Hepatocyte (in vitro differentiated cells): Measurements from ENCODE around the gene NCKAP5L. TPM values are rescaled to one million over a fixed set of nuclear protein-coding genes. Genes with fewer than 3 reads are reported as not detected.

Experiments used
- DNase-seq: peaks from one replicate; pipeline ENCODE4 v3.0.0-alpha.2; 2016; ENCODE audit warnings: low spot score
- H2AFZ ChIP-seq: fragments of 200-600 bp; sonication (generic); 2 replicates; pipeline ENCODE4 v1.6.0; 2016; ENCODE audit warnings: antibody characterized with exemption, mild to moderate bottlenecking
- H3K27ac ChIP-seq: fragments of 200-600 bp; sonication (generic); 2 replicates; pipeline ENCODE4 v1.5.1; 2016; ENCODE audit warnings: mild to moderate bottlenecking
- H3K27me3 ChIP-seq: fragments of 200-600 bp; sonication (generic); 2 replicates; pipeline ENCODE4 v1.6.1; 2016
- H3K36me3 ChIP-seq: fragments of 200-600 bp; sonication (generic); replicated peaks from 2 replicates; pipeline ENCODE4 v1.5.1; 2016; ENCODE audit warnings: low read depth; ENCODE audit not compliant: insufficient read depth
- H3K4me1 ChIP-seq: fragments of 200-600 bp; sonication (generic); 2 replicates; pipeline ENCODE4 v1.5.1; 2016; ENCODE audit warnings: mild to moderate bottlenecking, moderate library complexity; ENCODE audit not compliant: insufficient read depth
- H3K4me2 ChIP-seq: fragments of 200-600 bp; sonication (generic); 2 replicates; pipeline ENCODE4 v1.6.0; 2016
- H3K4me3 ChIP-seq: fragments of 200-600 bp; sonication (generic); 2 replicates; pipeline ENCODE4 v1.5.1; 2016; ENCODE audit warnings: mild to moderate bottlenecking
- H3K79me2 ChIP-seq: fragments of 200-600 bp; sonication (generic); 2 replicates; pipeline ENCODE4 v1.6.0; 2017; ENCODE audit warnings: mild to moderate bottlenecking
- H3K9me2 ChIP-seq: fragments of 200-600 bp; sonication (generic); replicated peaks from 2 replicates; pipeline ENCODE4 v1.6.0; 2017; ENCODE audit warnings: mild to moderate bottlenecking; ENCODE audit not compliant: insufficient read depth
- H3K9me3 ChIP-seq: fragments of 200-600 bp; sonication (generic); 2 replicates; pipeline ENCODE4 v1.5.1; 2016; ENCODE audit warnings: low read depth, mild to moderate bottlenecking
- H4K20me1 ChIP-seq: fragments of 200-600 bp; sonication (generic); 2 replicates; pipeline ENCODE4 v1.6.0; 2016; ENCODE audit warnings: mild to moderate bottlenecking; ENCODE audit not compliant: insufficient read depth, poor library complexity, severe bottlenecking
- EZH2 ChIP-seq: fragments of 200-600 bp; sonication (generic); IDR thresholded peaks from 2 replicates; pipeline ENCODE4 v1.6.1; 2016; ENCODE audit warnings: antibody characterized with exemption, mild to moderate bottlenecking, borderline replicate concordance
- EZH2phosphoT487 ChIP-seq: fragments of 200-600 bp; sonication (generic); IDR thresholded peaks from one replicate; pipeline ENCODE4 v1.6.1; 2018; ENCODE audit warnings: antibody characterized with exemption, mild to moderate bottlenecking, low read depth, moderate library complexity; ENCODE audit not compliant: unreplicated experiment, severe bottlenecking
- WGBS: methylation state at CpG from one replicate; pipeline ENCODE4 v1.1.6; 2016; ENCODE audit warnings: low lambda C conversion rate; ENCODE audit errors: missing lambda C conversion rate; 5-methylcytosine and 5-hydroxymethylcytosine counted together
- polyA plus RNA-seq: library from polyadenylated mRNA; unstranded; fragments of >200 nt; fragmentation: Nextera tagmentation; extraction: Ambion mirVana; gene quantifications from 2 replicates; pipeline ENCODE4 v1.2.1, GENCODE V29; 2016
- total RNA-seq: library from RNA; depleted of rRNA; stranded (reverse); fragments of >200 nt; gene quantifications from 2 replicates; pipeline ENCODE4 v1.2.3, GENCODE V29; 2014
- TF ChIP-seq, protein P1 (sequence below): fragments of 200-600 bp; sonication (generic); IDR thresholded peaks from 2 replicates; pipeline ENCODE4 v1.5.1; 2016; ENCODE audit warnings: antibody characterized with exemption, mild to moderate bottlenecking; ENCODE audit not compliant: poor library complexity

The NCKAP5L gene
- total and polyA plus RNA-seq, 2 experiments from 2014 or later: 14.5 to 26.7 TPM

DNA sequence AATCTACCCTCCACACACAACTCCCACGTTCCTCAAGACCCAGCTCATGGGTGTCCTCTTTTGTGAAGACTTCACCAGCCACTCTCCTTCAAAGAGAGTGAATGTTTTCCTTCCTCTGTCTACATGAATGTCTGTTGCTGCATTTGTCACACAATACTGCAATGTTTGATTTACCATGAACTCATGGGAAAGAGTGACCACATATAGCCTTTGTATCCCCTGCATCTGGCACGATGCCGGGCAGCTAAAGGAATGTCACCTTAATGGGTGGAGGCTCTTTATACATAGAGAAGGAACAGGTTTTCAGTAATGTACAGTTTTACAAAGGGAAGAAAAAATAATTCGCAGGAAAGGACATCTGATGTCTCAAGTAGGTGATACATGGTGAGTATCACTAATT lies 26.8 kb upstream of the NCKAP5L start:
- WGBS: 91% methylated on average over 4 of the region's 4 CpGs
- no peak overlapping the region for H3K27ac ChIP-seq

DNA sequence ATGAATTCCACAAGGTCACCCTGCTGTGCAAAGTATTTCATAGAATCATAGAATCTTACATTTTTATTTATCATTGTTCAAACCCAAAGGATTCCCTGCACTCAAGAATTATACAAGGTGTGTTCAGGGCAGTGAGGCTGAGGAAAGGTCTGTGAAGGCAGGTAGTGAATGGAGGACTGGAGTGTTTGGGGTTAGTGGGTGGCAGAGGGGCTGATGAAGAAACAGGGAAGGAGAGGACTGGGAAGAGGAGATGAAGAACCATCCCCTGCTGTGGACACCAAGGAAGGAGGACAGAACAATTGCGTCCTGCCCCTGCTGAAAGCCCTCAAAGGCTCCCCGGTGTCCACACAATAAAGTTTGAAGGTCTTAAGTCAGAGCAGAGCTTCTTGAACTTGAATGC lies 25.5 kb upstream of the NCKAP5L start:
- Histone ChIP-seq H3K79me2 (no peaks in the 10 kb centered on the region), H3K9me3 (no peaks in the 10 kb centered on the region), H4K20me1 (no peaks in the 10 kb centered on the region), H3K27me3 (peaks cover 18% of the 10 kb centered on the region), H3K36me3 (no peaks in the 10 kb centered on the region), H3K27ac (no peak overlapping the region), H3K4me2 (no peak overlapping the region), H3K9me2 (no peaks in the 10 kb centered on the region), H2AFZ (no peak overlapping the region), H3K4me1 (no peaks in the 10 kb centered on the region), H3K4me3 (no peak overlapping the region)
- no peak for TF ChIP-seq EZH2
- TF ChIP-seq, protein P1, sequence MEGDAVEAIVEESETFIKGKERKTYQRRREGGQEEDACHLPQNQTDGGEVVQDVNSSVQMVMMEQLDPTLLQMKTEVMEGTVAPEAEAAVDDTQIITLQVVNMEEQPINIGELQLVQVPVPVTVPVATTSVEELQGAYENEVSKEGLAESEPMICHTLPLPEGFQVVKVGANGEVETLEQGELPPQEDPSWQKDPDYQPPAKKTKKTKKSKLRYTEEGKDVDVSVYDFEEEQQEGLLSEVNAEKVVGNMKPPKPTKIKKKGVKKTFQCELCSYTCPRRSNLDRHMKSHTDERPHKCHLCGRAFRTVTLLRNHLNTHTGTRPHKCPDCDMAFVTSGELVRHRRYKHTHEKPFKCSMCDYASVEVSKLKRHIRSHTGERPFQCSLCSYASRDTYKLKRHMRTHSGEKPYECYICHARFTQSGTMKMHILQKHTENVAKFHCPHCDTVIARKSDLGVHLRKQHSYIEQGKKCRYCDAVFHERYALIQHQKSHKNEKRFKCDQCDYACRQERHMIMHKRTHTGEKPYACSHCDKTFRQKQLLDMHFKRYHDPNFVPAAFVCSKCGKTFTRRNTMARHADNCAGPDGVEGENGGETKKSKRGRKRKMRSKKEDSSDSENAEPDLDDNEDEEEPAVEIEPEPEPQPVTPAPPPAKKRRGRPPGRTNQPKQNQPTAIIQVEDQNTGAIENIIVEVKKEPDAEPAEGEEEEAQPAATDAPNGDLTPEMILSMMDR: no peak
- no peak for TF ChIP-seq EZH2phosphoT487
- no peak for DNase-seq
- WGBS: 64% methylated on average over 2 of the region's 2 CpGs

More for the DNA sequence above, 26.8 kb upstream of the NCKAP5L start:
- H3K79me2 ChIP-seq: no peaks in the 10 kb centered on the region
- no peaks in the 10 kb centered on the region for H3K36me3 ChIP-seq
- H2AFZ ChIP-seq: no peak overlapping the region
- H3K4me3 ChIP-seq: no peak overlapping the region
- no peak for DNase-seq
- no peaks in the 10 kb centered on the region for H4K20me1 ChIP-seq
- no peaks in the 10 kb centered on the region for H3K9me2 ChIP-seq
- no peak overlapping the region for H3K4me2 ChIP-seq
- no peaks in the 10 kb centered on the region for H3K9me3 ChIP-seq
- H3K27me3 ChIP-seq: peaks cover 12% of the 10 kb centered on the region
- TF ChIP-seq, protein P1: no peak
- TF ChIP-seq EZH2: no peak
- no peaks in the 10 kb centered on the region for H3K4me1 ChIP-seq

DNA sequence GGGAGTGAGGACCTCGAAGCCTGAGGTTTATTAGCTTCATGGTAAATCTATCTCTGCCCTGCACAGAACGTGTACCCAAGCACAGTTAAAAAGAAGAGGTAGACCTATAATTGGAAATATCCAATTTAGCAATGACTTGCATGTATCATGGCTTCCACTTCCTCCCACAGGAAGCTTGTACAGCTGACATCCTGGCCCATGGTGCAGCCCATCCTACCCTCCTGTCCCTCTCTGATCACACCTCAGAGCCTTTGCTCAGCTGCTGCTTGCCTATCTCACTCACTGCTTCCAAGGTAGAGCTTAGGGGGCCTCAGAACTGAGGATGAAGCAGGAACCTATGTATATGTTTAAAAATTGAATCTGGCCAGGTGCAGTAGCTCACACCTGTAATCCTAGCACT lies 18.9 kb upstream of the NCKAP5L start:
- peaks cover 5% of the 10 kb centered on the region for H3K4me1 ChIP-seq
- WGBS: 59% methylated on average over 2 of the region's 2 CpGs
- no peaks in the 10 kb centered on the region for H4K20me1 ChIP-seq
- TF ChIP-seq EZH2phosphoT487 (no peak), EZH2 (no peak)
- H3K36me3 ChIP-seq: no peaks in the 10 kb centered on the region
- H3K27me3 ChIP-seq: peaks cover 24% of the 10 kb centered on the region
- DNase-seq: no peak
- H3K79me2 ChIP-seq: no peaks in the 10 kb centered on the region
- no peak overlapping the region for H2AFZ ChIP-seq
- no peak overlapping the region for H3K27ac ChIP-seq
- no peak overlapping the region for H3K4me2 ChIP-seq
- no peaks in the 10 kb centered on the region for H3K9me2 ChIP-seq
- no peaks in the 10 kb centered on the region for H3K9me3 ChIP-seq
- H3K4me3 ChIP-seq: no peak overlapping the region

DNA sequence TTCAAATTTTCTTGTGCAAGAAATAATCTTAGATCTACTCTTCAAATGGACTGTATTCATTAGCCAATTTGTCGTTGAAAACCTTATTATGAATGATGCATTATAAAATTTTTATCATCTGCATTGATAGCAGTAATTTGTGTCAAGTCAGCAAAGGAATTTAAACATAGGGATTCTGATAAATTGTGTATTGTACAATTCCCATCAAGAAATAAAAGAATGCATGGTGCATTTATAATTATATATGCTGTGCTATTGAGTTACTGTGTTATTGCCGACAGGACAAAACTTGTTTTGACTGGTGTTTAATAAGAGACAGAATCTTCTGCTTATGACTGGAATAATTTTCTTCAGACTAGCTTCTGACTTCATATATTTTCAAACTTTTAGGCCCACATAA lies 17.8 kb upstream of the NCKAP5L start:
- WGBS: 97% methylated on average over 2 of the region's 2 CpGs

More for the DNA sequence above, 17.8 kb upstream of the NCKAP5L start:
- H4K20me1 ChIP-seq: no peaks in the 10 kb centered on the region
- peaks cover 18% of the 10 kb centered on the region for H3K27me3 ChIP-seq
- no peak overlapping the region for H3K4me3 ChIP-seq
- DNase-seq: no peak
- no peak overlapping the region for H3K4me2 ChIP-seq
- H2AFZ ChIP-seq: no peak overlapping the region
- no peak for TF ChIP-seq EZH2phosphoT487
- TF ChIP-seq EZH2: no peak
- TF ChIP-seq, protein P1: no peak
- H3K9me2 ChIP-seq: no peaks in the 10 kb centered on the region
- H3K27ac ChIP-seq: no peak overlapping the region
- no peaks in the 10 kb centered on the region for H3K36me3 ChIP-seq
- no peaks in the 10 kb centered on the region for H3K9me3 ChIP-seq
- H3K4me1 ChIP-seq: peaks cover 10% of the 10 kb centered on the region
- peaks cover 8% of the 10 kb centered on the region for H3K79me2 ChIP-seq
